Upper lobe of right lung (tissue), 1 donor: Measurements from ENCODE around the gene CSTB. TPM values are rescaled to one million over a fixed set of nuclear protein-coding genes. Genes with fewer than 3 reads are reported as not detected.

Experiments
- ATAC-seq: fragments of 200-7000 bp; cut with Tn5 transposase; one replicate; pipeline ENCODE4 v1.9.1; 2020; ENCODE audit warnings: mild to moderate bottlenecking, moderate library complexity
- DNase-seq: peaks from one replicate; pipeline ENCODE4 v3.0.0-alpha.2; 2020
- H3K27ac ChIP-seq: fragments of 200-600 bp; one replicate; pipeline ENCODE4 v1.8.0; 2022
- H3K27me3 ChIP-seq: fragments of 200-600 bp; one replicate; pipeline ENCODE4 v1.8.0; 2022; ENCODE audit warnings: mild to moderate bottlenecking
- H3K36me3 ChIP-seq: fragments of 200-600 bp; one replicate; pipeline ENCODE4 v1.8.0; 2022
- H3K4me1 ChIP-seq: fragments of 200-600 bp; one replicate; pipeline ENCODE4 v1.8.0; 2022
- H3K4me3 ChIP-seq: fragments of 200-600 bp; one replicate; pipeline ENCODE4 v1.8.0; 2022; ENCODE audit warnings: mild to moderate bottlenecking
- H3K9me3 ChIP-seq: fragments of 200-600 bp; one replicate; pipeline ENCODE4 v1.8.0; 2022
- CTCF ChIP-seq: fragments of 200-600 bp; IDR thresholded peaks from one replicate; pipeline ENCODE4 v1.8.0; 2022; ENCODE audit warnings: antibody characterized with exemption
- intact Hi-C: fragments of 100-400 bp; cut with DNase I; formaldehyde crosslinking; loops from one replicate; pipeline ENCODE4 v1.11.0; 2022
- total RNA-seq: library from RNA; stranded (reverse); fragmentation: NEBNext Ultra II Directional; extraction: Animal tissue kit (Norgen Biotek cat#: 25700); gene quantifications from one replicate; pipeline ENCODE4 v1.2.1, GENCODE V29; 2021
- donor health status: DM: no; HTN: yes; CAD: no; lungs with severe emphysema.

CSTB gene
- total RNA-seq, 1 donor from 2014 or later: 148 TPM

DNA sequence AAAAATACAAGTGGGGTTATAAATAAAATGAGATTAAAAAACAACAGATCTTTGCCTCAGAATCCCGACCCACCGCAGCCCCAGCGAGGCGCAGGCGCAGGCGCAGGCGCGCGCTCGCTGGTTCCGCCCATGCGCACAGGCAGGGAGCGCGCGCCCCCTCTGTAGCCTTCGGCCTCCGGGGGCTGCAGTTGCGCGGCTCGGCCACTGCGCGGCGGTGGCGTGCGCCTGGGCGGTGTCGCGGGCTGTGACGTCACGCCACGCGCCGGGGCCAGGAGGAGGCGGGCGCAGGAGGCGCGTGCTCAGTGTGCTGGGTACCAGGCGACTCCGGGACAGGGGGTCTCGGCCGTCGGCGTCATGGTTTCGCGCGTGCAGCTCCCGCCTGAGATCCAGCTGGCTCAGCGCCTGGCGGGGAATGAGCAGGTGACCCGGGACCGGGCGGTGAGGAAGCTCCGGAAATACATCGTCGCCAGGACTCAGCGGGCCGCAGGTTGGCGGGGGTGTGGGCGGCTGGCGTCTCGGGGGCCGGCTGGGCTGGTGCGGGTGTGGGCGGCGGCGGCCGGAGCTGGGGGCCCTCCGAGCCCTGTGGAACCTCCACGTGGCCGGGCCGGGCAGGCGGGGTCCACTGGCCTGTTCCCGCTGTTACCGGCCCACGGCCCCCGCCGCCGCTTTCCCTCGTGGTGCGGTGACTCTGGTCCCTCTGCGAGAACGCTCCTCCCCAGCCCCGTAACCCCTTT lies 13.3 kb upstream of the CSTB start, which contains the start of gene RRP1:
Gene RRP1, plus strand, starts transcription at position 302 of the 734 bp plus-strand sequence. Its CDS starts 53 bp downstream, at position 355.
- DNase-seq (peak; percentile 95), ATAC-seq (peak; percentile 98)
- Histone ChIP-seq H3K27ac (peak within 1 kb of the TSS; percentile 76), H3K27me3 (no peaks in the 10 kb centered on the region), H3K4me1 (peaks cover 18% of the 10 kb centered on the region), H3K36me3 (peaks cover 31% of the 10 kb centered on the region), H3K9me3 (no peaks in the 10 kb centered on the region), H3K4me3 (peak within 1 kb of the TSS; percentile 93)
- intact Hi-C loops: no loop called here
- peak; percentile 96 for TF ChIP-seq CTCF

- DNase-seq: no peak
- intact Hi-C loops: no loop called here
Measured at GRCh38 chr21:43786807-43787440, 10.8 kb upstream of the CSTB start.

DNA sequence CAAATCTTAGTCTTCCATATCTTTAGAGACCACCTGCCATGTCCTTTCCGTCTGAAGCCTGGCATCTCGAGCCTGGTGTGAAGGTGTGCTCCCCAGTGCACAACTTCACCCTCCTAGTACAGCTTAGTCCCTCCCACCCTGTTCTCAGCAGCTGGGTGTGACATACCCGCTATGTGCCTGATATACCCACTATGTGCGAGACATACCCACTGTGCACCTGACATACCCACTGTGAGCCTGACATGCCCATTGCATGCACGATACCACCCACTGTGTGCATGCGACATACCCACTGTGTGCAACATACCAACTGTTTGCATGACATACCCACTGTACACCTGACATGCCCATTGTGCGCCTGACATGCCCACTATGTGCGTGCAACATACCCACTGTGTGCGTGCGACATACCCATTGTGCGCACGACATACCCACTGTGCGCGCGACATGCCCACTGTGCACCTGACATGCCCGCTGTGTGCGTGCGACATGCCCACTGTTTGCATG lies 10.2 kb upstream of the CSTB start:
- H3K9me3 ChIP-seq: no peaks in the 10 kb centered on the region
- no peaks in the 10 kb centered on the region for H3K27me3 ChIP-seq
- no peak overlapping the region for H3K27ac ChIP-seq
- DNase-seq (no peak), ATAC-seq (no peak)
- no peak for TF ChIP-seq CTCF
- no peak overlapping the region for H3K4me3 ChIP-seq
- H3K4me1 ChIP-seq: peaks cover 18% of the 10 kb centered on the region
- intact Hi-C loops: no loop called here
- H3K36me3 ChIP-seq: peaks cover 2% of the 10 kb centered on the region

More at GRCh38 chr21:43786807-43787440, 10.8 kb upstream of the CSTB start:
- Histone ChIP-seq H3K27ac (no peak overlapping the region), H3K27me3 (no peaks in the 10 kb centered on the region), H3K9me3 (no peaks in the 10 kb centered on the region), H3K36me3 (peaks cover 8% of the 10 kb centered on the region), H3K4me1 (peaks cover 18% of the 10 kb centered on the region), H3K4me3 (no peak overlapping the region)
- no peak for TF ChIP-seq CTCF
- no peak for ATAC-seq

DNA sequence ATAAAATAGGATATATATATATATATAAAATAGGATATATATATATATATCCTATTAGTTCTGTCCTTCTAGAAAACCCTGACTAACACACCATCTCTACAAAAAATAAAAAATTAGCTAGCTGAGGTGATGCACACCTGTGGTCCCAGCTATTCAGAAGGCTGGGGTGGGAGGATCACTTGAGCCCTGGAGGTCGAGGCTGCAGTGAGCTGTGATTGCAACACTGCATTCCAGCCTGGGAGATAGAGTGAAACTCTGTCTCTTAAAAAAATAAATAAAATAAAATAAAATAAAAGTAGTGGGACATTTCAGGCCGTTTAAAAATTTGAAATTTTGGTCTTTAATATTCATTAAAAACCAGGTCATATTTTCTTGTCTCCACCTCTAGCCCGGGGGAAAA lies 9.0 kb upstream of the CSTB start:
- no peak overlapping the region for H3K4me3 ChIP-seq
- H3K36me3 ChIP-seq: no peaks in the 10 kb centered on the region
- no peak for ATAC-seq
- no peaks in the 10 kb centered on the region for H3K27me3 ChIP-seq
- no peaks in the 10 kb centered on the region for H3K9me3 ChIP-seq
- intact Hi-C loops: no loop called here
- no peak overlapping the region for H3K27ac ChIP-seq
- H3K4me1 ChIP-seq: peaks cover 6% of the 10 kb centered on the region
- no peak for TF ChIP-seq CTCF
- no peak for DNase-seq

- ATAC-seq (peak; percentile 68), DNase-seq (no peak)
- Histone ChIP-seq H3K36me3 (no peaks in the 10 kb centered on the region), H3K9me3 (no peaks in the 10 kb centered on the region), H3K27ac (peak overlapping the region; percentile 73), H3K4me3 (no peak overlapping the region), H3K4me1 (no peaks in the 10 kb centered on the region), H3K27me3 (no peaks in the 10 kb centered on the region)
- intact Hi-C loops: no loop called here
- no peak for TF ChIP-seq CTCF
Measured at GRCh38 chr21:43783098-43783700, 7.1 kb upstream of the CSTB start.
